ENCODE measurements around the gene SGMS1.

- TF ChIP-seq, protein P1, sequence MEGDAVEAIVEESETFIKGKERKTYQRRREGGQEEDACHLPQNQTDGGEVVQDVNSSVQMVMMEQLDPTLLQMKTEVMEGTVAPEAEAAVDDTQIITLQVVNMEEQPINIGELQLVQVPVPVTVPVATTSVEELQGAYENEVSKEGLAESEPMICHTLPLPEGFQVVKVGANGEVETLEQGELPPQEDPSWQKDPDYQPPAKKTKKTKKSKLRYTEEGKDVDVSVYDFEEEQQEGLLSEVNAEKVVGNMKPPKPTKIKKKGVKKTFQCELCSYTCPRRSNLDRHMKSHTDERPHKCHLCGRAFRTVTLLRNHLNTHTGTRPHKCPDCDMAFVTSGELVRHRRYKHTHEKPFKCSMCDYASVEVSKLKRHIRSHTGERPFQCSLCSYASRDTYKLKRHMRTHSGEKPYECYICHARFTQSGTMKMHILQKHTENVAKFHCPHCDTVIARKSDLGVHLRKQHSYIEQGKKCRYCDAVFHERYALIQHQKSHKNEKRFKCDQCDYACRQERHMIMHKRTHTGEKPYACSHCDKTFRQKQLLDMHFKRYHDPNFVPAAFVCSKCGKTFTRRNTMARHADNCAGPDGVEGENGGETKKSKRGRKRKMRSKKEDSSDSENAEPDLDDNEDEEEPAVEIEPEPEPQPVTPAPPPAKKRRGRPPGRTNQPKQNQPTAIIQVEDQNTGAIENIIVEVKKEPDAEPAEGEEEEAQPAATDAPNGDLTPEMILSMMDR (IDR thresholded peaks at IDR 0.05; ENCODE audit: low read depth, low read length, poor library complexity, severe bottlenecking), result no peak
- no peak for TF ChIP-seq EZH2phosphoT487 (IDR thresholded peaks at IDR 0.05; ENCODE audit: borderline replicate concordance, low read length)
Measured at GRCh38 chr10:50627443-50627842, 3.7 kb upstream of the SGMS1 start.

Data from DOHH2 (cell line).